Endothelial cell of umbilical vein (primary cell): ENCODE results near the gene C14orf39. TPM values are rescaled to one million over a fixed set of nuclear protein-coding genes. Genes with fewer than 3 reads are reported as not detected.

ENCODE experiments used
- BruUV-seq: library from RNA; stranded (reverse); fragments of 400-500 nt; replicated peaks from 2 replicates; lab custom pipeline; 2021; lab: Mats Ljungman, UMichigan
- CTCF ChIA-PET: fragments of 300-600, 350-600 bp; sonication (Branson Sonifier 250); formaldehyde crosslinking; loops from one replicate; lab custom pipeline; 2021; ENCODE audit warnings: antibody characterized with exemption, inconsistent platforms; lab: Charles Lee
- POLR2A ChIA-PET: fragments of 300-600, 350-600 bp; sonication (Branson Sonifier 250); formaldehyde crosslinking; loops from one replicate; lab custom pipeline; 2021; ENCODE audit warnings: antibody characterized with exemption, inconsistent platforms; lab: Charles Lee
- DNase-seq: peaks from one replicate; pipeline ENCODE4 v3.0.0-alpha.2; 2011; ENCODE audit warnings: low read depth, low spot score
- FAIRE-seq: peaks from 2 replicates; lab custom pipeline; 2011; peaks lifted over from hg19 to GRCh38; lab: Jason Lieb, UNC
- H2AFZ ChIP-seq: 2 replicates; pipeline ENCODE4 v1.6.0; 2012; ENCODE audit warnings: low read depth, low read length, control low read depth, inconsistent platforms
- H3K27ac ChIP-seq: 2 replicates; pipeline ENCODE4 v1.5.1; 2011; ENCODE audit warnings: low read depth, mild to moderate bottlenecking, control low read depth, low read length, moderate library complexity; ENCODE audit not compliant: insufficient read depth
- H3K27me3 ChIP-seq, 2 experiments: 2 replicates each; pipeline versions ENCODE4 v1.6.0 to v1.6.1; 2011; ENCODE audit warnings: low read length in 2 of 2, mixed read lengths in 1 of 2; ENCODE audit not compliant: control insufficient read depth in 2 of 2, insufficient read depth in 2 of 2
- H3K36me3 ChIP-seq, 2 experiments: 2 replicates in 1 of 2; 3 replicates in 1 of 2; pipeline ENCODE4 v1.5.1; 2011; ENCODE audit warnings: low read length in 2 of 2, mild to moderate bottlenecking in 1 of 2, moderate library complexity in 1 of 2; ENCODE audit not compliant: control insufficient read depth in 2 of 2, insufficient read depth in 2 of 2; ENCODE audit errors: extremely low read depth in 1 of 2
- H3K4me1 ChIP-seq: 3 replicates; pipeline ENCODE4 v1.5.1; 2011; ENCODE audit warnings: mild to moderate bottlenecking, low read length; ENCODE audit not compliant: control insufficient read depth, insufficient read depth; ENCODE audit errors: extremely low read depth
- H3K4me2 ChIP-seq: 2 replicates; pipeline ENCODE4 v1.6.1; 2011; ENCODE audit warnings: low read length, control low read depth, mixed read lengths; ENCODE audit not compliant: insufficient read depth
- H3K4me3 ChIP-seq, 3 experiments: fragments of 200-600 bp in 1 of 3; sonication (generic), shearing (Covaris generic) in 1 of 3; replicated peaks in 1 of 3; 2 replicates each; pipeline ENCODE4 v1.5.1; 2011 to 2016; ENCODE audit warnings: control low read depth in 3 of 3, low read length in 3 of 3, mild to moderate bottlenecking in 2 of 3, inconsistent platforms in 1 of 3, low read depth in 1 of 3, moderate library complexity in 1 of 3; ENCODE audit not compliant: insufficient read depth in 1 of 3
- H3K79me2 ChIP-seq: 2 replicates; pipeline ENCODE4 v1.6.0; 2012; ENCODE audit warnings: low read length, inconsistent platforms; ENCODE audit not compliant: control insufficient read depth, insufficient read depth
- H3K9ac ChIP-seq: replicated peaks from 2 replicates; pipeline ENCODE3; 2011; ENCODE audit warnings: low read length, control low read depth; ENCODE audit not compliant: insufficient read depth; ENCODE audit errors: extremely low read depth
- H3K9me1 ChIP-seq: replicated peaks from 3 replicates; pipeline ENCODE4 v1.6.0; 2011; ENCODE audit warnings: mild to moderate bottlenecking, low read length; ENCODE audit not compliant: control insufficient read depth, insufficient read depth; ENCODE audit errors: extremely low read depth
- H3K9me3 ChIP-seq: replicated peaks from 2 replicates; pipeline ENCODE4 v1.5.1; 2012; ENCODE audit warnings: low read length, inconsistent platforms; ENCODE audit not compliant: control insufficient read depth, insufficient read depth
- H4K20me1 ChIP-seq: replicated peaks from 2 replicates; pipeline ENCODE3; 2011; ENCODE audit warnings: mild to moderate bottlenecking, low read length; ENCODE audit not compliant: control insufficient read depth, insufficient read depth; ENCODE audit errors: extremely low read depth
- CTCF ChIP-seq, 2 donors: IDR thresholded peaks; 1 replicate in 1 of 2; 2 replicates in 1 of 2; pipeline ENCODE4 v1.5.1; 2011; ENCODE audit warnings: low read length in 2 of 2, mild to moderate bottlenecking in 2 of 2, moderate library complexity in 2 of 2, control low read depth in 1 of 2, inconsistent platforms in 1 of 2, low read depth in 1 of 2; ENCODE audit not compliant: insufficient read depth in 1 of 2; ENCODE audit errors: extremely low read depth in 1 of 2
- EZH2 ChIP-seq: IDR thresholded peaks from 2 replicates; pipeline ENCODE4 v1.6.1; 2012; ENCODE audit warnings: borderline replicate concordance, low read depth, mild to moderate bottlenecking, moderate library complexity, low read length, inconsistent platforms; ENCODE audit not compliant: severe bottlenecking
- FOS ChIP-seq: IDR thresholded peaks from 2 replicates; pipeline ENCODE4 v1.6.1; 2011; ENCODE audit warnings: mild to moderate bottlenecking, low read length, moderate library complexity, borderline replicate concordance; ENCODE audit not compliant: insufficient read depth
- GATA2 ChIP-seq: IDR thresholded peaks from 2 replicates; pipeline ENCODE4 v1.7.0; 2011; ENCODE audit warnings: low read depth, mild to moderate bottlenecking, moderate library complexity, mixed read lengths, low read length; ENCODE audit not compliant: insufficient read length, insufficient read depth
- MYC ChIP-seq: IDR thresholded peaks from one replicate; pipeline ENCODE4 v1.6.1; 2011; ENCODE audit warnings: mild to moderate bottlenecking, low read depth, low read length
- dilution Hi-C: fragments of 300-500 bp; cut with MboI; formaldehyde crosslinking; loops from one replicate; pipeline ENCODE4 v1.15.0; 2019; ENCODE audit warnings: low sequenced_read_pairs; ENCODE audit not compliant: extremely low pct_ligation_motif_present
- intact Hi-C: fragments of 100-400 bp; cut with micrococcal nuclease; formaldehyde crosslinking; loops from one replicate; pipeline ENCODE4 v1.10.0; 2022
- polyA plus RNA-seq, 4 experiments: library from polyadenylated mRNA; depleted of rRNA in 3 of 4; stranded (reverse) in 3 of 4; unstranded in 1 of 4; fragments of >200 nt; gene quantifications; 2 replicates each; pipeline versions ENCODE4 v1.2.1 to v1.2.3, GENCODE V29; 2011 to 2012; ENCODE audit warnings: missing spikeins in 1 of 4
- total RNA-seq: library from RNA; stranded (reverse); gene quantifications from 2 replicates; pipeline ENCODE4 v1.2.3, GENCODE V29; 2021

Gene C14orf39
- total and polyA plus RNA-seq, 2 donors (not counting 3 experiments of a cell fraction or from before 2014, with no cell fraction given), result not detected

- TF ChIP-seq GATA2, result no peak
- no peak for TF ChIP-seq CTCF (IDR thresholded peaks at IDR 0.05; ENCODE audit: extremely low read depth in 1 of 2, insufficient read depth in 1 of 2, low read depth in 1 of 2, low read length in 2 of 2)
- TF ChIP-seq FOS, result no peak
- TF ChIP-seq MYC, result no peak
- no peaks in the 10 kb centered on the region for H3K79me2 ChIP-seq
- no peak overlapping the region for H3K4me2 ChIP-seq
- DNase-seq (no peak), FAIRE-seq (no peak)
- H3K27ac ChIP-seq, result no peak overlapping the region
- ChIA-PET CTCF (interaction anchor here (1.6 kb wide), 1 partner anchor 158 kb away, joined by 9 read pairs; no protein-coding TSS in a partner anchor), POLR2A (no interaction called here)
- no peaks in the 10 kb centered on the region for H3K9me3 ChIP-seq
- no peaks in the 10 kb centered on the region for H3K4me1 ChIP-seq
- H3K27me3 ChIP-seq, result peaks cover 83 to 99% of the 10 kb centered on the region in 2 experiments
- H2AFZ ChIP-seq, result no peak overlapping the region
- H3K36me3 ChIP-seq, result no peaks in the 10 kb centered on the region
- no peaks in the 10 kb centered on the region for H4K20me1 ChIP-seq
- no peak overlapping the region for H3K9ac ChIP-seq
- no peaks in the 10 kb centered on the region for H3K9me1 ChIP-seq
- intact Hi-C loops (no loop called here), dilution Hi-C loops (no loop called here)
- H3K4me3 ChIP-seq, result no peak overlapping the region
- no TSS peak for BruUV-seq
Measured at GRCh38 chr14:60508363-60508706, 22.5 kb upstream of the C14orf39 start.

- no TSS peak for BruUV-seq
- Histone ChIP-seq H3K27me3 (peaks cover 74 to 97% of the 10 kb centered on the region in 2 experiments), H3K36me3 (no peaks in the 10 kb centered on the region), H2AFZ (no peak overlapping the region), H3K4me2 (no peak overlapping the region), H3K9me1 (no peaks in the 10 kb centered on the region), H3K27ac (no peak overlapping the region), H4K20me1 (no peaks in the 10 kb centered on the region), H3K4me3 (no peak overlapping the region), H3K4me1 (no peaks in the 10 kb centered on the region), H3K79me2 (no peaks in the 10 kb centered on the region), H3K9ac (no peak overlapping the region), H3K9me3 (no peaks in the 10 kb centered on the region)
- intact Hi-C loops (no loop called here), dilution Hi-C loops (no loop called here)
- FAIRE-seq (no peak), DNase-seq (no peak)
- ChIA-PET POLR2A (no interaction called here), CTCF (no interaction called here)
- TF ChIP-seq GATA2 (no peak), CTCF (IDR thresholded peaks at IDR 0.05; ENCODE audit: extremely low read depth in 1 of 2, insufficient read depth in 1 of 2, low read depth in 1 of 2, low read length in 2 of 2) (no peak), EZH2 (peak; percentile 80)
Measured at GRCh38 chr14:60506985-60507829, 21.3 kb upstream of the C14orf39 start.
